ENCODE data around the gene GLA.

DNA sequence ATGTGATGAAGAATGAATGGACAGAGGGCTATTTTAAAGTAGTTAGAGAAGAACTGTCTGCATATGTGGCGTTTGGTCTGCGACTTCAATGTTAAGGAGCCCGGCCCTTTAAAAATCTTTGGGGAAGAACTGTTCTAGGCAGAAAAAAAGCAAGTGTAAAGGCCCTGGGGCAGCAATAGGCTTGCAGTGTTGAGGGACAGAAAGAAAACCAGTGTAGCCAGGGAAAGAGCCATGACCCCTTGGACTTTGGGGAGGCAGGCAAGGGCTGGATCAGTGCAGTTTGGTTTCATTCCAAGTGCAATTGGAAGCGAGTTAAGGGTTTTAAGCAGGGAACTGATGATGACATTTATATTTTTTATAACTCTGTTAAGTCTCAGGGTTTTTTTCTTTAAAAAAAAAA is 7.9 kb downstream of the GLA start:
- TF ChIP-seq, protein P1, sequence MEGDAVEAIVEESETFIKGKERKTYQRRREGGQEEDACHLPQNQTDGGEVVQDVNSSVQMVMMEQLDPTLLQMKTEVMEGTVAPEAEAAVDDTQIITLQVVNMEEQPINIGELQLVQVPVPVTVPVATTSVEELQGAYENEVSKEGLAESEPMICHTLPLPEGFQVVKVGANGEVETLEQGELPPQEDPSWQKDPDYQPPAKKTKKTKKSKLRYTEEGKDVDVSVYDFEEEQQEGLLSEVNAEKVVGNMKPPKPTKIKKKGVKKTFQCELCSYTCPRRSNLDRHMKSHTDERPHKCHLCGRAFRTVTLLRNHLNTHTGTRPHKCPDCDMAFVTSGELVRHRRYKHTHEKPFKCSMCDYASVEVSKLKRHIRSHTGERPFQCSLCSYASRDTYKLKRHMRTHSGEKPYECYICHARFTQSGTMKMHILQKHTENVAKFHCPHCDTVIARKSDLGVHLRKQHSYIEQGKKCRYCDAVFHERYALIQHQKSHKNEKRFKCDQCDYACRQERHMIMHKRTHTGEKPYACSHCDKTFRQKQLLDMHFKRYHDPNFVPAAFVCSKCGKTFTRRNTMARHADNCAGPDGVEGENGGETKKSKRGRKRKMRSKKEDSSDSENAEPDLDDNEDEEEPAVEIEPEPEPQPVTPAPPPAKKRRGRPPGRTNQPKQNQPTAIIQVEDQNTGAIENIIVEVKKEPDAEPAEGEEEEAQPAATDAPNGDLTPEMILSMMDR (IDR thresholded peaks at IDR 0.05): no peak
- TF ChIP-seq POLR2A (IDR thresholded peaks at IDR 0.05): no peak
- TF ChIP-seq POLR2AphosphoS5 (IDR thresholded peaks at IDR 0.05): no peak
